Fibroblast of skin of right biceps (primary cell): Measurements from ENCODE around the gene HIF1AN.

Experiments
- DNase-seq: peaks from one replicate; pipeline ENCODE4 v3.0.0-alpha.2; 2013

HIF1AN gene

GRCh38 chr10:100535715-100536353 is at the start of gene HIF1AN:
Gene HIF1AN (plus strand): TSS chr10:100535943. CDS start chr10:100535959, 16 bp downstream.
- peak; percentile 96 for DNase-seq

DNA sequence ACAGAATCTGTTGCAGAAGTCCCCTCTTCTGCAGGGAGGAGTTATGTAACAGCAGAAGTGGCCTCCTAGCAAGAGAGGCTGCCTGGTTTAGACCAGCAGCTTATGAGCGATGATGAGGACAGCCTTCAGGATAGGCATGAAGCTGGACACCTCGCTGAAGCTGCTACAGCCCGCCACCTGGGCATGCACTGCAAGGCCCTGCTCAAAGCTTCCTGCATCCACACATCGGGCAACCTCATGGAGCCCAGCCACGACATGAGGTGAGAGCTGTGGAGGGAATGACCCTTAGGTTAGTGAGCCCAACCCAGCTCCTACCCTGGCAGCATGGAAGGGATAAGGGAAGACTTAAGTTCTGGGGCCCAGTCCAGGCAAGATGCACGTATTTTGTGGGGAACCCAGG is 48.2 kb upstream of the HIF1AN start:
- no peak for DNase-seq

- no peak for DNase-seq
Measured at GRCh38 chr10:100489396-100489795, 46.3 kb upstream of the HIF1AN start.

DNA sequence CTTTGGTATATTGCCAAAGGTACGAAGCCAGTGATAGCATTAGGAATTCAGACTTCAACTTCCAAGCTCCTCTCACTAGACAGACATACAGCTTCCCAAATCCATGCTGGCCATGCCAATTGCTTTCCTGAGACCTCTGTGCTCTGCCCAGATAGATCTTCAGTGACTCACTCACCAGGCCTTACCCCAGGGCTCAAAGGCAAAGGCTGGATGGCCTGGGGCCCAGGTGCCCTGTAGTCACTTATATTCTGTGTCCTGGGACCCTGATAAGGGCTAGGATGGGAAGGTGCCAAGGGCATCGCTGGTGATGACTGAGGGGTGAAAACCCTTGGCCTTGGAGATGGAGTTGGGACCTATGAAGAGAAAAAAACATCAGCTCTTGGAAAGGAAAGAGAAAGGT is 45.2 kb upstream of the HIF1AN start:
- no peak for DNase-seq

- DNase-seq: no peak
Measured at GRCh38 chr10:100496567-100496966, 39.2 kb upstream of the HIF1AN start.

GRCh38 chr10:100498059-100498458 is 37.7 kb upstream of the HIF1AN start:
- no peak for DNase-seq

DNA sequence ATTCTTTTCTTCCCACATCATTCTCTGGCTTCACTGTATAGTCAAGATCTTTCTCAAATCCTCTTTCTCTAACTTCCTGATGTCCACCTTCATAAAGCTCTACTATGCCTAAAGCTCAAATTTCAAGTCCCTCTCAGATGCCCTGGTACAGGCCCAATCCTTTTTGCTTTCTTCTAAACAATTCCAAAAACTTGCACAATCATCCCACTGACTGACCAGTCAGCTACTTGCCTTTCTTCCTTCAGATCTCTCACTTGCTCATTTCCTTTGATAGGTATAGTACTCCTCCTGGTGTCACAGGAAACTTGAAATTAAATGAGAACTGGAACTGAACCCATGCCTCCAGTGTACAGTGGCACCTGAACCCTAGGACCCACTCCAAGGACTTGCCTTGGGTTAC is 34.3 kb upstream of the HIF1AN start:
- no peak for DNase-seq

DNA sequence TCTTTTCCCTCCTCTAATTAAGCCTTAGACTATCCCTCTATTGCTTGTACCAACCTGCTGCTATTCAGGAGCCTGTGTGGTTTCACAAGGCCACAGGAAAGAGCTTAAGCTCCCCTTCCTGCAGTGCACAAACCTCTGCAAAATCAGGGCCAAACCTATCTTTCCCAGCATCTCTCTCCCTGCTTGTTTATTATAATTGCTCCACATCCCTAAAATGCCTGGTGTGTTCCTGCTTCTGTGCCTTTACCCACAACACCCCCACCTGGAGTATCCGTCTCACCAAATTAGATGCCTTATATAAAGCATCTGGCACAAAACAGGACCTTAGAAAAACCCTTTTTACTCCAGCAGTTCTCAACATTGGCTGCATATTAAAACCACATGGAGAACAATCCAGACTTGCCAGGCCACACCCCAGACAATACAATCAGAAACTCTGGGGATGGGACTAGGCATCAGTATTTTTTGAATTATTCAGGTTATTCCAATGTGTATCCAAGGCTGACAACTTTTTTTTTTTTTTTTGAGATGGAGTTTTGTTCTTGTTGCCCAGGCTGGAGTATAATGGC is 32.7 kb upstream of the HIF1AN start:
- no peak for DNase-seq

DNA sequence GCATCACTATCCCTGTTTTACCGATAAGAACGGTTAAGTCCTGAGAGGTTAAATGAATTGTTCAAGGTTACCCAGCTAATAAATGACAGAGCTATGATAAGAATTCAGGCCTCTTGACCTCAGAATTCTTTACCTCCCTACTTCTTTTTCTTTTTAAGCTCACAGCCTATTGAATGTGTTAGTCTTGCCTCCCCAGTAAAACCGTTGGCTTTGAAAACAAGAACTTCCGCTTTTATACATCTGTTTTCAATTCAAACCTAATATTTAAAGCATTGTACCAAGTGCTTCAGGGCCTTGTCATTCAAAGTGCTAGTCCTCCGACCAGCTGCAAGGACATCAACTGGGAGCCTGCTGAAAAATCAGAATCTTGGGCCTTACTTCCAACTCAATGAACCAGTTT is 31.6 kb upstream of the HIF1AN start:
- peak; percentile 83 for DNase-seq

- DNase-seq: no peak
Measured at GRCh38 chr10:100505164-100505563, 30.6 kb upstream of the HIF1AN start.

- DNase-seq: peak; percentile 88
Measured at GRCh38 chr10:100506596-100507356, 29.0 kb upstream of the HIF1AN start.

GRCh38 chr10:100507357-100507732 is 28.4 kb upstream of the HIF1AN start:
- DNase-seq: no peak

- DNase-seq: no peak
Measured at GRCh38 chr10:100508266-100508665, 27.5 kb upstream of the HIF1AN start.

DNA sequence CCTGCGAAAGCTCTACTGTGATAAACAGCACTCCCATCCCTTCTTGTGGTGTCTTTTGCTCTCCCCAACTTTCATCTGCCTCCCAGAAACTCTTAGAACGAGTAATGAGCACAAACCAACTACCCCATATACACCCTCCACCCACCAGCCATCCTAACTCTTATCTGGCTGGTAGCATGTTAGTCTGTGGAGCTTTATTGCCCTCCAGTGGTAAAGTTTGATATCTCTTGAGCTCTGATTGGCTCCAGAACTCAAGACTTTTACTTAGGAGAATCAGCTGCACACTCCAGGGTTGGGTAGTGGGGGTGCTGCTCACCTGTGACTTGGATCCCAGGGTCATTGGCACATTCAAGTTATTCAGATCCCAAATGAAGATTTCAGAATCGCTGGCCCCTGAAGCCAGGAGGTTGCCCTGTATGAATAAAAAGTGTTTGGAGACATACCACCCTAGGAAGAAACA is 27.0 kb upstream of the HIF1AN start:
- DNase-seq: peak; percentile 69

- no peak for DNase-seq
Measured at GRCh38 chr10:100509241-100509840, 26.4 kb upstream of the HIF1AN start.

DNA sequence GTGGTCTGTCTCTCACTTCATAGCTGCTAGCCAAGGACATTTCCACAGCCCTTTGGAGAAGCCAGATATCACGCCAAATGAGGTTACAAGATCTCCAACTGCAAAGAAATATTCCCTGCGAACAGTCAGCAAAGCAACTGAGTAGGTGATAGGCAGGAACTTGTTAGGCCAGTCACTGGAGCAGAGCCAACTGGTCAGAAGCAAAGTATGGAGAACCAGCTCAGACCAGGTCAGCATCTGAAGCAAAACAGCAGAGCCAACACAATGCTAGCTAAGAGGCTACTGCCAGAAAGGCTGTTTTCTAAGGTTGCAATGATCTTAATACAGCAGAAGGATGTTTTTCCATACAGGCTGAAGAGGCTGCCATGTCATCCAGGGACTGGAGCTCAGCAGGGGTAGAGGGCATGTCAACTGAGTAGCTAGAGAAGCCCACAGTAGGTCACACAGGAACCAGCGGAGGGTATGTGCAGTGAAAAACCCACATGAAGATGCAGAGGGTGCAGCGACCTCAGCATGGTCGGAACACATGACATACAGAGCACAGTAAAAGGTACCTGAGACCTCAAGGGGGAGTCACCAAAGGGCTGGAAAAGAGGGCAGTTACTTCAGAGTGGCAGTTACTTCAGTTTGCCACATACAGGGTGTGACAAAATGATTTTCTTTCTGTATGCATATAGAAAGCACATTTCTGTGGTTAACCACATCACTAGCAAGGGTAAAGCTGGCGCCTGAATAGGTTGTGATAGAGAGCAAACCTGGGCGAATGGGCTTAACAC is 25.0 kb upstream of the HIF1AN start:
- DNase-seq: no peak

DNA sequence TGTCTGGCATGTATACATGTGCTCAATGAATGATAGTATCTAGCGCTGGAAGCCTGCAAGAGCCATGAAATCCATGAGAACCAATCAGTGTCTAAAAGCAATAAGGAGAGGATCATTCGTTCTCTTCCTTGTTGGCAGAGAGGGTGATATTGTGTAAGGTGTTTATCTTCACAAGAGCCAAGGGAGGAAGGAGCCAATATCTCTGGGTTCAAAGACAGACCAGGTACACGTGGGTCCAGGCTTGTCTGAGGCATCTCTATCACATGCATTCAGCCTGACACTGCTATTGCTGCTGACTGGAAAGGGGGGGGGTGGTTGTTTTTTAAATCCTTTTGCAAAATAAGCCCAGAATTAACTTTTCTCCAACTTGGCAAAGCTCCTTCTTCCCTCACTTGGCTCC is 20.1 kb upstream of the HIF1AN start:
- DNase-seq: no peak

- DNase-seq: no peak
Measured at GRCh38 chr10:100516847-100517246, 18.9 kb upstream of the HIF1AN start.

- peak; percentile 59 for DNase-seq
Measured at GRCh38 chr10:100518761-100519241, 16.9 kb upstream of the HIF1AN start.

DNA sequence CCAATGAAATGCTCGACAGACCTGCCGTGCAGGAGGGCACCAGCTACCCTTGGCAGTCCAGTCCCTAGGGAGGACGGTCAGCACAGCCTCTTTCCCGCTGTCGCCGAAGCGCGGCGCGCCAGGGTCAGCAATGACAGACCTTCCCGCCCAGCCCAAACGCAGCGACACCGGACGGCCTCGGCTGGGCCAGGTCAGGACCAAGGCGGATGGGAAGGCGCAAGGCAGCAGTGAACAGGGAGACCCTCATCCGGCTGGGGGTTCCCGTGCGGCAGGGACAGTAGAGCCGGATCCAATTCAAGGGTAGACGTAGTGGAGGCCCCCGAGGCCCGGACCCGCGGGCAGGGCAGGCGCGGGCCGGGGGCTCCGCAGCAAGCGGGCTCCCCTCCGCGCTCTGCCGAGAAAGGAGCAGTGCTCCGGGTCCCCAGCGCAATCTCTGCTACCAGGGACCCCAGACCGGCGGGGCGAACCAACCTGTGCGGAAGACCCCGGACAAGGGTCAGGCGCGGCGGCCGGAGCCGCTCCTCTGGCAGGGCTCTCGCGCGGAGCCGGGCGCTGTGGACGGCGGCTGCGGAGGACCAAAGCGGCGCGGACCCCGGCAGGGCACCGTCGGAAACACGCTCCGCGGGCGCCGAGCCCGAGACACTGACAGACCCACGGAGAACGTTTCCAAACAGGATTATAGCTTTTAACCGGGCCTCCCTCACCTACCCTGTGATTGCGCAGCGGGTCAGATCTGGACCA is 16.3 kb upstream of the HIF1AN start, which contains the start of gene SEC31B:
SEC31B (minus strand) TSS at position 551 of the 741 bp plus-strand sequence. CDS start 2,909 bp downstream, outside the sequence.
- DNase-seq: no peak

GRCh38 chr10:100520811-100521210 is 14.9 kb upstream of the HIF1AN start:
- peak; percentile 41 for DNase-seq
